Measurements from ENCODE around the gene TUBGCP6. TPM values are rescaled to one million over a fixed set of nuclear protein-coding genes. Genes with fewer than 3 reads are reported as not detected.

TUBGCP6 gene
- total RNA-seq, 1 donor from 2014 or later = 48.5 TPM

DNA sequence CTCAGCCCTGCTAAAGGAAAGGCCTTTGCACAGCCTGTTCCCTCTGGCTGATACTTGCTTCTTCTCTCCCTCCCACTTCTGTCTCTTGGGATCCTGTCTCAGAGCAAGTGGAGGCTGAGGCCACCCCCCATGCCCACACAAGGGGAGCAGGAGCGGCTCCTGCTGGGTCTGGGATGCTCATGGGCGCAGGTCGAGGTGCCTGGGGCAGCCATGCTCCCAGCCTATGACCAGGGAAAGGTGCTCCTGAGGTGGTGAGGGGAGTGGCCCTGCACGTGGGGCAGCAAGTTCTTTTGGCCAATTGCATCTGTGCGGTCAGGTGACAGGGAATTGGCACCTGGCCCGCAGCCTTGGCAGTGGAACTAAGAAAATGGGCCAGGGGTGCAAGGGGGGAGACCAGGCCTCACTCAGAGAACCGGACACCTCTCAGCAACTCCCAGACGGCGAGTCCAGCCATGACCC, 23.9 kb upstream of the TUBGCP6 start:
- Histone ChIP-seq H3K27me3 (ENCODE audit: low read depth) (peaks cover 5% of the 10 kb centered on the region), H3K4me1 (peaks cover 45% of the 10 kb centered on the region), H3K27ac (no peak overlapping the region), H3K36me3 (peaks cover 6% of the 10 kb centered on the region), H3K9me3 (no peaks in the 10 kb centered on the region), H3K4me3 (no peak overlapping the region)
- TF ChIP-seq, protein P1, sequence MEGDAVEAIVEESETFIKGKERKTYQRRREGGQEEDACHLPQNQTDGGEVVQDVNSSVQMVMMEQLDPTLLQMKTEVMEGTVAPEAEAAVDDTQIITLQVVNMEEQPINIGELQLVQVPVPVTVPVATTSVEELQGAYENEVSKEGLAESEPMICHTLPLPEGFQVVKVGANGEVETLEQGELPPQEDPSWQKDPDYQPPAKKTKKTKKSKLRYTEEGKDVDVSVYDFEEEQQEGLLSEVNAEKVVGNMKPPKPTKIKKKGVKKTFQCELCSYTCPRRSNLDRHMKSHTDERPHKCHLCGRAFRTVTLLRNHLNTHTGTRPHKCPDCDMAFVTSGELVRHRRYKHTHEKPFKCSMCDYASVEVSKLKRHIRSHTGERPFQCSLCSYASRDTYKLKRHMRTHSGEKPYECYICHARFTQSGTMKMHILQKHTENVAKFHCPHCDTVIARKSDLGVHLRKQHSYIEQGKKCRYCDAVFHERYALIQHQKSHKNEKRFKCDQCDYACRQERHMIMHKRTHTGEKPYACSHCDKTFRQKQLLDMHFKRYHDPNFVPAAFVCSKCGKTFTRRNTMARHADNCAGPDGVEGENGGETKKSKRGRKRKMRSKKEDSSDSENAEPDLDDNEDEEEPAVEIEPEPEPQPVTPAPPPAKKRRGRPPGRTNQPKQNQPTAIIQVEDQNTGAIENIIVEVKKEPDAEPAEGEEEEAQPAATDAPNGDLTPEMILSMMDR (IDR thresholded peaks at IDR 0.05) = no peak
- DNase-seq (no peak), ATAC-seq (no peak)
- intact Hi-C loops (cut with DNase I) = no loop called here

DNA sequence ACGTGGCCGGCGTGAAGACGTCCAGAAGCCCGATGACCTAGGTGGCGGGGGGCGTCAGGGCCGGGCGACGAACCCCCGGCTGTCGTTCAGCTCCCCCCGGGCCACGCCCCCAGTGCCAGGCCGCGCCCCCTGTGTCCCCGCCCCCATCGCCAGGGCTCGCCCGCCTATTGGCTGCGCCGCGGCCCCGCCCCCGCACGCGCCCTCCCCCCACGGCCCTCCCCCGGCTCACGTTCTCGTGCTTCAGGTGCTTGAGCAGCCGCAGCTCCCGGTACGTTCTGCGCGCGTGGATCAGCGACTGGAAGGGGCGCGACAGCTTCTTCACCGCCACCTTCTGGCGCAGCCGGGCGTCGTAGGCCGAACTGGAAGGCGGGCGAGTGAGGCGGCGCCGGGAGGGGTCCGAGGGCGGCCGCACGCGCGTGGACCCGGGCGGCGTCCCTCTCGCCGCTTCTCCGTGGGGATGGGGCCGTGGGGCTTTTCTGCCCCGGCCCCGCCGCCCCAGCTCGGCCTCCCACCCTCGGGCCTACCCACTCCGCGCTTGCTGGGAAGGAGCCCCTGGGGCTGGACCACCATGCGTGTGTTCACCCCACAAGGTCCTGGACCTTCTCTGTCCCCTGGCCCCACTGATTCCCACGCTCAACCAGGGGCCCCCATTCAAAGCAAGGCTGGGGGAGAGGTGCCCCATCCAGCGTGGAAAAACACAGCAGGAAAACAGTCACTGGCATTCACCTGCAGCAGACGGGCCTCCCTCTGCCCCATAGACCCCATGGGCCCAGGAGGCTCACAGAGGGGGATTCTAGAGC, 23.0 kb upstream of the TUBGCP6 start:
- H3K4me3 ChIP-seq = peak overlapping the region; percentile 45
- TF ChIP-seq, protein P1 (IDR thresholded peaks at IDR 0.05) = peak; percentile 15
- intact Hi-C loops (cut with DNase I) = no loop called here
- peaks cover 6% of the 10 kb centered on the region for H3K36me3 ChIP-seq
- DNase-seq = peak; percentile 76
- H3K4me1 ChIP-seq = peaks cover 45% of the 10 kb centered on the region
- H3K9me3 ChIP-seq = no peaks in the 10 kb centered on the region
- peaks cover 7% of the 10 kb centered on the region for H3K27me3 ChIP-seq (ENCODE audit: low read depth)
- H3K27ac ChIP-seq = no peak overlapping the region
- peak; percentile 70 to 73 for ATAC-seq

DNA sequence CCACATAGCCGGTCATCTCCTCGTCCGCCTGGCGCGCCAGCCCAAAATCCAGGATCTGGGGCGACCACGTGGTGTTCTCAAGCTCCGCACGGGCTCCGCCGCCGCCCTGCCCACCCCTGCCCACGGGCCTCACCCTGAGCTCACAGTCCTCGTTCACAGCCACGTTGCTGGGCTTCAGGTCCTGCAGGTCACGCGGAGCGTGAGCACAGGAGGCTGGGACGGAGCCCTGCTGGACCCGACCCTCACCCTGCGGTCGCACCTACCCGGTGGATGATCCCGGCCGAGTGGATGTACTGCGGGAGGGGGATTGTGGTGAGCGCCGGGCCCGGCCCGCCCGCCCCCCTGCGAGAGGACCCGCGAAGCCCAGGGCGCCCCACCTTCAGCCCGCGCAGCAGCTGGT, 22.2 kb upstream of the TUBGCP6 start:
- no peaks in the 10 kb centered on the region for H3K9me3 ChIP-seq
- H3K4me3 ChIP-seq = peak overlapping the region; percentile 45
- no peak overlapping the region for H3K27ac ChIP-seq
- ATAC-seq (no peak), DNase-seq (no peak)
- intact Hi-C loops (cut with DNase I) = no loop called here
- peaks cover 15% of the 10 kb centered on the region for H3K27me3 ChIP-seq (ENCODE audit: low read depth)
- peaks cover 43% of the 10 kb centered on the region for H3K4me1 ChIP-seq
- H3K36me3 ChIP-seq = peaks cover 6% of the 10 kb centered on the region
- TF ChIP-seq, protein P1 (IDR thresholded peaks at IDR 0.05) = no peak

DNA sequence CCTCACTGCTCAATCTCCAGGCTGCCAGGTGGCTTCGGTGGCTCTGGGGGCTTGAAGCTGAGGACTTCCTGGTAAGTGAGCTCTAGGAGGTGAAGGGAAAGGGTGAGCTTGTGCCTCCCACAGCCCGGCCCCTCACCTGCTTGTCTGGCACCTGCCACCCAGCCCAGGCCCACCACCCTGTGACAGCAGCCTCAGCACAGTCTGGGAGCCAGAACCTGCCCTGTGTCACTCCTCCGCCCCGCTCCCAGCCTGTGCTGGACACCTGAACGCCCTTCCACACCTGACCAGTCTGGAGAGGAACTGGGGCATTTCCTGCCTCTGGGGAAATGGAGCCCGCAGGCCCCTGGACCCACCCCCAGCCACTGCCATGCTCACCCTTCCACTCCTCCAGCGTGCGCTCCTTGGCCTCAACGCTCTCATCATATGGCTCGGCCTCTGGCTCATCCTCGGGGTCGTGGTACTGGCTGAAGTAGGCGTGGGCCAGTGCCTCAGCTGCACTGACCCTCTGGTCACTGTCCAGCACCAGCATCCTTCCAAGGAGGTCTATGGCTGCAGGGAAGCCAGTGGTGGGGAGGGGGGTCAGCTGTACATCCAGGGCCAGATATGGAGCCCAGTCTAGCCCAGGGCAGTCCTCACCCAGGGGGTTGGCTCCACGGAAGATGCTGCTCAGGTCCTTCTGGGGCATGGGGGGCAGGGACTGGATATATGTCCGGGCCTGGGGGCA, 20.3 kb upstream of the TUBGCP6 start:
- Histone ChIP-seq H3K36me3 (peaks cover 6% of the 10 kb centered on the region), H3K4me1 (peaks cover 39% of the 10 kb centered on the region), H3K27me3 (ENCODE audit: low read depth) (peaks cover 25% of the 10 kb centered on the region), H3K9me3 (no peaks in the 10 kb centered on the region), H3K27ac (no peak overlapping the region), H3K4me3 (no peak overlapping the region)
- TF ChIP-seq, protein P1 (IDR thresholded peaks at IDR 0.05) = no peak
- no peak for DNase-seq
- ATAC-seq = no peak
- intact Hi-C loops (cut with DNase I) = no loop called here

DNA sequence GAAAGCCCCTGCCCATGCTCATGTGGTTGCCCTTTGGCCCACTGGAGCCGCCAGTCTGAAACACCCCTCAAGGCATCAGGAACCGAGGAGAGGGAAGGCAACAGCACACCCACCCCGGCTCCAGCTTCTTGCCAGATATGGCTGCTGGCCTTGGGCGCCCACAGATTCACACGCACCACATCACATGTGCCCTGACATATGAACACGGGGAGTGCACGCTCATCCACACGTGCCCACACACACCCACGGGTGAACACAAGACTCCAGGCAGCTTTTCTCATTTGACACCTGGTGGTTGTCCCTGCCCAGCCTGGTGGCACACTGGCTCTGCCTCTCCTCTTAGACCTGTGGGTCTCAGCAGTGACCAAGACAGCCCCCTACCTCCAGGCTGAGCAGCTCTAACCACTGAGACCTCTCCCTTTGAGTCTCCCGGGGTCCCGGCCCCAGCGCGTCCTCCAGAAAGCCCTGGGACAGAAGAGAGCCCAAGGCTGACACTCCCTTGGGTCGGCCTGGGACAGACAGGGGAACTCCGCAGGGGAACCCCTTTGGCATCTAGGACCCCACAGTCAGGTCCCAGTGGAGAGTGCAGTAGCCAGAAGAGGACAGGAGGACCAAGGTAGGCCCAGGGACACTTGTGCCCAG, 19.4 kb upstream of the TUBGCP6 start:
- H3K9me3 ChIP-seq = no peaks in the 10 kb centered on the region
- peaks cover 6% of the 10 kb centered on the region for H3K36me3 ChIP-seq
- no peak overlapping the region for H3K4me3 ChIP-seq
- intact Hi-C loops (cut with DNase I) = no loop called here
- no peak for ATAC-seq
- H3K27me3 ChIP-seq (ENCODE audit: low read depth) = peaks cover 25% of the 10 kb centered on the region
- TF ChIP-seq, protein P1 (IDR thresholded peaks at IDR 0.05) = no peak
- H3K4me1 ChIP-seq = peaks cover 32% of the 10 kb centered on the region
- H3K27ac ChIP-seq = no peak overlapping the region
- DNase-seq = no peak
